Measurements from ENCODE around the gene CD8B2.

CD8B2 gene

GRCh38 chr2:106537791-106538191 is 50.6 kb downstream of the CD8B2 start:
- Histone ChIP-seq H2BK5ac (ENCODE audit: low read depth, low read length, poor library complexity) (no peak overlapping the region), H3K9me3 (ENCODE audit: insufficient read depth, low read depth, low read length) (no peaks in the 10 kb centered on the region), H3K4me2 (ENCODE audit: low read length) (no peak overlapping the region), H2AFZ (ENCODE audit: insufficient read depth, low read length, poor library complexity) (no peak overlapping the region), H3K79me2 (ENCODE audit: control insufficient read depth, insufficient read depth, low read length, poor library complexity) (no peaks in the 10 kb centered on the region), H3K9ac (ENCODE audit: low read length) (no peak overlapping the region), H4K8ac (ENCODE audit: low read depth, low read length) (no peak overlapping the region), H4K91ac (ENCODE audit: low read depth, low read length) (no peak overlapping the region), H3K79me1 (ENCODE audit: low read length) (peaks cover 14% of the 10 kb centered on the region), H2BK12ac (ENCODE audit: low read length) (no peak overlapping the region), H3K23ac (ENCODE audit: low read length) (no peak overlapping the region), H3K4ac (ENCODE audit: low read depth, low read length) (no peak overlapping the region), H3K4me1 (ENCODE audit: control insufficient read depth in 1 of 2, insufficient read depth in 2 of 2, low read length in 2 of 2) (peaks cover 10 to 16% of the 10 kb centered on the region in 2 experiments), H3K36me3 (ENCODE audit: control insufficient read depth in 1 of 2, insufficient read depth in 2 of 2, low read length in 2 of 2) (no peaks in the 10 kb centered on the region), H4K12ac (ENCODE audit: low read depth, low read length) (no peak overlapping the region), H2AK5ac (ENCODE audit: low read length) (no peak overlapping the region), H3K14ac (ENCODE audit: low read length) (no peak overlapping the region), H3K27me3 (ENCODE audit: insufficient read depth, low read length) (no peaks in the 10 kb centered on the region), H3K4me3 (ENCODE audit: low read depth, low read length) (no peak overlapping the region), H3K27ac (ENCODE audit: low read depth, low read length) (no peak overlapping the region), H3K18ac (ENCODE audit: low read length) (no peak overlapping the region), H2BK120ac (ENCODE audit: insufficient read depth, low read length, poor library complexity) (no peak overlapping the region)
- peak in 1 of 2 donors; percentile 25 for DNase-seq
- no CpG with 5 or more reads among the region's 10 CpGs for WGBS (ENCODE audit: extremely low coverage, insufficient coverage, insufficient read length)

GRCh38 chr2:106540886-106541285 is 53.7 kb downstream of the CD8B2 start:
- no peak for DNase-seq
- no peak overlapping the region for H4K12ac ChIP-seq (ENCODE audit: low read depth, low read length)
- no peaks in the 10 kb centered on the region for H3K27me3 ChIP-seq (ENCODE audit: insufficient read depth, low read length)
- no peak overlapping the region for H3K4me3 ChIP-seq (ENCODE audit: low read depth, low read length)
- H2BK120ac ChIP-seq (ENCODE audit: insufficient read depth, low read length, poor library complexity): peak overlapping the region; percentile 45
- H4K8ac ChIP-seq (ENCODE audit: low read depth, low read length): peak overlapping the region; percentile 72
- no peak overlapping the region for H3K9ac ChIP-seq (ENCODE audit: low read length)
- no peak overlapping the region for H4K91ac ChIP-seq (ENCODE audit: low read depth, low read length)
- no peak overlapping the region for H2AFZ ChIP-seq (ENCODE audit: insufficient read depth, low read length, poor library complexity)
- H3K79me1 ChIP-seq (ENCODE audit: low read length): peaks cover 8% of the 10 kb centered on the region
- peak overlapping the region; percentile 95 for H2BK12ac ChIP-seq (ENCODE audit: low read length)
- peaks cover 2% of the 10 kb centered on the region for H3K9me3 ChIP-seq (ENCODE audit: insufficient read depth, low read depth, low read length)
- H3K27ac ChIP-seq (ENCODE audit: low read depth, low read length): peak overlapping the region; percentile 53
- no peaks in the 10 kb centered on the region for H3K79me2 ChIP-seq (ENCODE audit: control insufficient read depth, insufficient read depth, low read length, poor library complexity)
- peak overlapping the region; percentile 37 for H2BK5ac ChIP-seq (ENCODE audit: low read depth, low read length, poor library complexity)
- WGBS (ENCODE audit: extremely low coverage, insufficient coverage, insufficient read length): no CpG with 5 or more reads among the region's 5 CpGs
- H3K4ac ChIP-seq (ENCODE audit: low read depth, low read length): peak overlapping the region; percentile 52
- peak overlapping the region; percentile 62 for H3K14ac ChIP-seq (ENCODE audit: low read length)
- H3K23ac ChIP-seq (ENCODE audit: low read length): no peak overlapping the region
- H3K36me3 ChIP-seq (ENCODE audit: control insufficient read depth in 1 of 2, insufficient read depth in 2 of 2, low read length in 2 of 2): no peaks in the 10 kb centered on the region
- no peak overlapping the region for H3K4me2 ChIP-seq (ENCODE audit: low read length)
- H3K18ac ChIP-seq (ENCODE audit: low read length): peak overlapping the region; percentile 3
- no peak overlapping the region for H2AK5ac ChIP-seq (ENCODE audit: low read length)
- H3K4me1 ChIP-seq (ENCODE audit: control insufficient read depth in 1 of 2, insufficient read depth in 2 of 2, low read length in 2 of 2): peaks cover 7 to 12% of the 10 kb centered on the region in 2 experiments

DNA sequence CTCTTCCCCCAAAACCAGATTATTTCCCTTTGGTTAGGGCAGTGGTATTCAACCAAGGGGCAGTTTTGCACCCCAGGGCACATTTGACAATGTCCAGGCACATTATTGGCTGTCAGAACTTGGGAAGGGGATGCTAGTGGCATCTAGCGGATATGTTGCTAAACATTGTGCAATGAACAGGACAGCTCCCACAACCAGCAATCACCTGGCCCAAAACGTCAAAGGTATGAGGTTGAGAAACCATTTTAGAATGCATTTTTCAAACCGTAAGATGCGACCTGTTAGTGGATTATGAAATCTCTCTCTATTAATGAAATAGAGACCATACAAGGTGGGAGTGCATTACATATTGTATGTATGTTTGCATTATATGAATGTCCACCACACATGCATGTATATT is 54.2 kb downstream of the CD8B2 start:
- peak; percentile 42 to 83 for DNase-seq
- Histone ChIP-seq H3K4ac (ENCODE audit: low read depth, low read length) (no peak overlapping the region), H4K12ac (ENCODE audit: low read depth, low read length) (no peak overlapping the region), H4K8ac (ENCODE audit: low read depth, low read length) (no peak overlapping the region), H3K79me1 (ENCODE audit: low read length) (peaks cover 8% of the 10 kb centered on the region), H3K14ac (ENCODE audit: low read length) (no peak overlapping the region), H3K23ac (ENCODE audit: low read length) (no peak overlapping the region), H4K91ac (ENCODE audit: low read depth, low read length) (no peak overlapping the region), H2BK5ac (ENCODE audit: low read depth, low read length, poor library complexity) (no peak overlapping the region), H2AK5ac (ENCODE audit: low read length) (no peak overlapping the region), H3K27me3 (ENCODE audit: insufficient read depth, low read length) (no peaks in the 10 kb centered on the region), H2AFZ (ENCODE audit: insufficient read depth, low read length, poor library complexity) (no peak overlapping the region), H3K36me3 (ENCODE audit: control insufficient read depth in 1 of 2, insufficient read depth in 2 of 2, low read length in 2 of 2) (no peaks in the 10 kb centered on the region), H3K9me3 (ENCODE audit: insufficient read depth, low read depth, low read length) (peaks cover 2% of the 10 kb centered on the region), H2BK12ac (ENCODE audit: low read length) (no peak overlapping the region), H3K9ac (ENCODE audit: low read length) (no peak overlapping the region), H3K4me1 (ENCODE audit: control insufficient read depth in 1 of 2, insufficient read depth in 2 of 2, low read length in 2 of 2) (peaks cover 10 to 12% of the 10 kb centered on the region in 2 experiments), H3K79me2 (ENCODE audit: control insufficient read depth, insufficient read depth, low read length, poor library complexity) (no peaks in the 10 kb centered on the region), H3K27ac (ENCODE audit: low read depth, low read length) (no peak overlapping the region), H3K4me3 (ENCODE audit: low read depth, low read length) (no peak overlapping the region), H2BK120ac (ENCODE audit: insufficient read depth, low read length, poor library complexity) (no peak overlapping the region), H3K4me2 (ENCODE audit: low read length) (no peak overlapping the region), H3K18ac (ENCODE audit: low read length) (no peak overlapping the region)
- no CpG with 5 or more reads among the region's 4 CpGs for WGBS (ENCODE audit: extremely low coverage, insufficient coverage, insufficient read length)

- Histone ChIP-seq H3K79me1 (ENCODE audit: low read length) (peaks cover 8% of the 10 kb centered on the region), H3K4ac (ENCODE audit: low read depth, low read length) (no peak overlapping the region), H3K4me2 (ENCODE audit: low read length) (peak overlapping the region; percentile 58), H3K9me3 (ENCODE audit: insufficient read depth, low read depth, low read length) (peaks cover 2% of the 10 kb centered on the region), H3K18ac (ENCODE audit: low read length) (no peak overlapping the region), H2BK12ac (ENCODE audit: low read length) (no peak overlapping the region), H2BK120ac (ENCODE audit: insufficient read depth, low read length, poor library complexity) (peak overlapping the region; percentile 21), H3K79me2 (ENCODE audit: control insufficient read depth, insufficient read depth, low read length, poor library complexity) (no peaks in the 10 kb centered on the region), H3K4me1 (ENCODE audit: control insufficient read depth in 1 of 2, insufficient read depth in 2 of 2, low read length in 2 of 2) (peaks cover 15 to 18% of the 10 kb centered on the region in 2 experiments), H3K36me3 (ENCODE audit: control insufficient read depth in 1 of 2, insufficient read depth in 2 of 2, low read length in 2 of 2) (no peaks in the 10 kb centered on the region), H4K12ac (ENCODE audit: low read depth, low read length) (no peak overlapping the region), H2BK5ac (ENCODE audit: low read depth, low read length, poor library complexity) (no peak overlapping the region), H3K27me3 (ENCODE audit: insufficient read depth, low read length) (no peaks in the 10 kb centered on the region), H2AFZ (ENCODE audit: insufficient read depth, low read length, poor library complexity) (no peak overlapping the region), H3K9ac (ENCODE audit: low read length) (no peak overlapping the region), H3K27ac (ENCODE audit: low read depth, low read length) (no peak overlapping the region), H4K8ac (ENCODE audit: low read depth, low read length) (no peak overlapping the region), H2AK5ac (ENCODE audit: low read length) (no peak overlapping the region), H3K4me3 (ENCODE audit: low read depth, low read length) (no peak overlapping the region), H3K14ac (ENCODE audit: low read length) (no peak overlapping the region), H4K91ac (ENCODE audit: low read depth, low read length) (peak overlapping the region; percentile 18), H3K23ac (ENCODE audit: low read length) (no peak overlapping the region)
- WGBS (ENCODE audit: extremely low coverage, insufficient coverage, insufficient read length): no CpG with 5 or more reads among the region's 24 CpGs
- peak; percentile 69 to 88 for DNase-seq
These were observed 55.7 kb downstream of the CD8B2 start for GRCh38 chr2:106542746-106543359.
